Small intestine (tissue), 7 donors: Measurements from ENCODE around the gene LTC4S. TPM values are rescaled to one million over a fixed set of nuclear protein-coding genes. Genes with fewer than 3 reads are reported as not detected.
A peak's percentile ranks its signal among the peaks of the same experiment; 100 is the strongest.

Experiments
- DNase-seq, 2 donors: peaks; one replicate each; pipeline versions ENCODE4 v3.0.0 to v3.0.0-alpha.2; 2013
- FAIRE-seq: peaks from 2 replicates; lab custom pipeline; 2012; peaks lifted over from hg19 to GRCh38; lab: Jason Lieb, UNC
- H3K27ac ChIP-seq, 3 donors: one replicate each; pipeline ENCODE4 v1.5.1; 2013; ENCODE audit warnings: low read length in 2 of 3, mild to moderate bottlenecking in 2 of 3, control low read depth in 1 of 3, inconsistent platforms in 1 of 3, low read depth in 1 of 3, moderate library complexity in 1 of 3
- H3K27me3 ChIP-seq, 3 donors: one replicate each; pipeline ENCODE4 v1.6.1; 2013; ENCODE audit warnings: low read length in 3 of 3, inconsistent platforms in 1 of 3; ENCODE audit not compliant: control insufficient read depth in 3 of 3, insufficient read depth in 3 of 3
- H3K36me3 ChIP-seq, 3 donors: one replicate each; pipeline ENCODE4 v1.6.1; 2013; ENCODE audit warnings: low read length in 3 of 3, inconsistent platforms in 1 of 3, low read depth in 1 of 3, mild to moderate bottlenecking in 1 of 3, moderate library complexity in 1 of 3; ENCODE audit not compliant: control insufficient read depth in 3 of 3, insufficient read depth in 2 of 3
- H3K4me1 ChIP-seq, 3 donors: one replicate each; pipeline ENCODE4 v1.6.1; 2013; ENCODE audit warnings: low read length in 2 of 3, inconsistent platforms in 1 of 3, low read depth in 1 of 3, mild to moderate bottlenecking in 1 of 3, moderate library complexity in 1 of 3; ENCODE audit not compliant: control insufficient read depth in 3 of 3, insufficient read depth in 2 of 3
- H3K4me3 ChIP-seq, 3 donors: one replicate each; pipeline ENCODE4 v1.5.1; 2013; ENCODE audit warnings: low read length in 3 of 3, control low read depth in 1 of 3, inconsistent platforms in 1 of 3, low read depth in 1 of 3, mild to moderate bottlenecking in 1 of 3, moderate library complexity in 1 of 3
- H3K9me3 ChIP-seq, 2 donors: one replicate each; pipeline ENCODE4 v1.6.1; 2013; ENCODE audit warnings: low read depth in 1 of 2, low read length in 1 of 2; ENCODE audit not compliant: control insufficient read depth in 2 of 2, insufficient read depth in 1 of 2
- WGBS, 3 donors: extraction: QIAGEN DNeasy Blood & Tissue Kit; methylation state at CpG; one replicate each; pipeline ENCODE4 v1.1.7; 2013; 5-methylcytosine and 5-hydroxymethylcytosine counted together
- polyA plus RNA-seq, 4 donors: library from polyadenylated mRNA; stranded (reverse) in 3 of 4; unstranded in 1 of 4; fragments of 200-250 nt in 3 of 4; fragments of 120-200 nt in 1 of 4; gene quantifications; one replicate each; pipeline versions ENCODE4 v1.2.1 to v1.2.3, GENCODE V29; 2013
- donor health status: healthy with polysubstance abuse.
- donor health status: control.
- donor health status: control.
- donor health status: Bipolar disorder and iron deficiency.
- donor health status: healthy.

The LTC4S gene
- polyA plus RNA-seq, 4 donors = 2.0 to 6.7 (median 5.4) TPM; not detected in 1

DNA sequence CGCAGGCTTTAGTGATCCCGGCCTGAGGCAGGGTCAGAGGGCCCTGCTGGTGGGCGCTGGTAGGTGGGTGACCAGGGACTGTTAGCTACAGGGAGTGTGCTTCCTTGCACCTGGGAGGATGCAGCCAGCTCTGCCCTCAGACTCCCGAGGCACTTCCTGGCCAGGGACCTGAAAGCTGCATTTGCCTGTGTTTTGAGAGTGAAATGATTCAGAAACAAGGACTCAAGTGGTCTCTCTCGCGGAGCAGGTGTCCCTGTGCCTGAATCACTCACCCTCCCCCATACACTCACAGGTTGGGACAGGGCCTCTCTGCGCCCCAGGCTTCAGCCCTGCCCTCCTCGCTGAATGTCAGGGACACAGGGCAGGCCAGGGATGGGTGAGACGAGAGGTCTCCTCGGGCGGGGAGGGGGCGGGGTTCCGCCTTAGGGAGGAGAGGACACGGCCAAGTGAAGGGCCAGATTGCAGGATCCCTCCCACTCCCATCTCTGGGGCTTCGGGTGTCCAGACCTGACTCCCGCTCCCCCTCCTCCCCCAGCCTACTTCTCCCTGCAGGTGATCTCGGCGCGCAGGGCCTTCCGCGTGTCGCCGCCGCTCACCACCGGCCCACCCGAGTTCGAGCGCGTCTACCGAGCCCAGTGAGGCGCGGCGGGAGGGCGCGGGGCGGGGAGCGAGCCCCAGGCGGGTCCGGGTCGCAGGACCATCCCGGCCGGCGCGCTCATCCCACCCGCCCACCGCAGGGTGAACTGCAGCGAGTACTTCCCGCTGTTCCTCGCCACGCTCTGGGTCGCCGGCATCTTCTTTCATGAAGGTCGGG lies 1.5 kb downstream of the LTC4S start:
- no peaks in the 10 kb centered on the region for H3K9me3 ChIP-seq
- WGBS, 3 donors = 5 to 10% (median 7%) methylated on average over 50 to 53 of the region's 53 CpGs
- H3K4me1 ChIP-seq = peaks cover 0 to 18% (median 5%) of the 10 kb centered on the region in 3 donors
- no peaks in the 10 kb centered on the region for H3K27me3 ChIP-seq
- FAIRE-seq = no peak
- peak; percentile 50 to 69 for DNase-seq
- H3K4me3 ChIP-seq = peak overlapping the region; percentile 42 to 62 (median 43)
- peak overlapping the region; percentile 52 to 71 (median 58) for H3K27ac ChIP-seq
- H3K36me3 ChIP-seq = peaks cover 6 to 54% (median 12%) of the 10 kb centered on the region in 3 donors

- FAIRE-seq (no peak), DNase-seq (peak; percentile 83 to 94)
- 2 to 4% (median 3%) methylated on average over 56 to 113 of the region's 113 CpGs for WGBS, 3 donors
- H3K27me3 ChIP-seq = no peaks in the 10 kb centered on the region
- peaks cover 0 to 18% (median 5%) of the 10 kb centered on the region in 3 donors for H3K4me1 ChIP-seq
- H3K9me3 ChIP-seq = no peaks in the 10 kb centered on the region
- peak overlapping the region; percentile 43 to 62 (median 48) for H3K4me3 ChIP-seq
- H3K27ac ChIP-seq = peak overlapping the region; percentile 71 to 86 (median 85)
- peaks cover 11 to 63% (median 16%) of the 10 kb centered on the region in 3 donors for H3K36me3 ChIP-seq
Measured at GRCh38 chr5:179795863-179796833, 2.4 kb downstream of the LTC4S start.

- FAIRE-seq (no peak), DNase-seq (peak in 1 of 2 donors; percentile 32)
- H3K4me1 ChIP-seq = peaks cover 0 to 20% (median 5%) of the 10 kb centered on the region in 3 donors
- peak overlapping the region; percentile 58 to 86 (median 85) for H3K27ac ChIP-seq
- no peaks in the 10 kb centered on the region for H3K27me3 ChIP-seq
- H3K4me3 ChIP-seq = peak overlapping the region in 2 of 3 donors; percentile 48 to 62
- H3K36me3 ChIP-seq = peaks cover 11 to 66% (median 21%) of the 10 kb centered on the region in 3 donors
- 84 to 89% (median 84%) methylated on average over 21 of the region's 21 CpGs for WGBS, 3 donors
- no peaks in the 10 kb centered on the region for H3K9me3 ChIP-seq
Measured at GRCh38 chr5:179796877-179797608, 3.3 kb downstream of the LTC4S start.

GRCh38 chr5:179797741-179798140 lies 4.0 kb downstream of the LTC4S start:
- Histone ChIP-seq H3K27ac (no peak overlapping the region), H3K9me3 (no peaks in the 10 kb centered on the region), H3K4me1 (peaks cover 0 to 26% (median 5%) of the 10 kb centered on the region in 3 donors), H3K27me3 (no peaks in the 10 kb centered on the region), H3K4me3 (no peak overlapping the region), H3K36me3 (peaks cover 11 to 68% (median 21%) of the 10 kb centered on the region in 3 donors)
- no peak for FAIRE-seq
- no peak for DNase-seq
- 94 to 96% (median 95%) methylated on average over 28 to 30 of the region's 30 CpGs for WGBS, 3 donors

- H3K4me1 ChIP-seq = peaks cover 0 to 30% (median 5%) of the 10 kb centered on the region in 3 donors
- FAIRE-seq (no peak), DNase-seq (no peak)
- no peak overlapping the region for H3K4me3 ChIP-seq
- peaks cover 11 to 73% (median 21%) of the 10 kb centered on the region in 3 donors for H3K36me3 ChIP-seq
- no peak overlapping the region for H3K27ac ChIP-seq
- H3K9me3 ChIP-seq = no peaks in the 10 kb centered on the region
- 92 to 97% (median 95%) methylated on average over 23 of the region's 23 CpGs for WGBS, 3 donors
- no peaks in the 10 kb centered on the region for H3K27me3 ChIP-seq
Measured at GRCh38 chr5:179798144-179798770, 4.5 kb downstream of the LTC4S start.

- 92 to 96% (median 95%) methylated on average over 35 to 36 of the region's 36 CpGs for WGBS, 3 donors
- peaks cover 11 to 79% (median 21%) of the 10 kb centered on the region in 3 donors for H3K36me3 ChIP-seq
- no peak for FAIRE-seq
- H3K27me3 ChIP-seq = no peaks in the 10 kb centered on the region
- no peaks in the 10 kb centered on the region for H3K9me3 ChIP-seq
- DNase-seq = no peak
- no peak overlapping the region for H3K27ac ChIP-seq
- peaks cover 0 to 36% (median 5%) of the 10 kb centered on the region in 3 donors for H3K4me1 ChIP-seq
- H3K4me3 ChIP-seq = no peak overlapping the region
Measured at GRCh38 chr5:179798771-179799643, 5.2 kb downstream of the LTC4S start.

GRCh38 chr5:179799644-179799973 lies 5.8 kb downstream of the LTC4S start:
- 80 to 87% (median 83%) methylated on average over 5 of the region's 5 CpGs for WGBS, 3 donors
- Histone ChIP-seq H3K9me3 (no peaks in the 10 kb centered on the region), H3K27ac (no peak overlapping the region), H3K4me1 (peaks cover 0 to 37% (median 2%) of the 10 kb centered on the region in 3 donors), H3K36me3 (peaks cover 11 to 79% (median 21%) of the 10 kb centered on the region in 3 donors), H3K4me3 (no peak overlapping the region), H3K27me3 (no peaks in the 10 kb centered on the region)
- FAIRE-seq = no peak
- no peak for DNase-seq
